Osteocyte (in vitro differentiated cells): ENCODE measurements around the gene ZXDA. TPM values are rescaled to one million over a fixed set of nuclear protein-coding genes. Genes with fewer than 3 reads are reported as not detected.

Source experiments
- DNase-seq: peaks from one replicate; pipeline ENCODE4 v3.0.0; 2021; ENCODE audit warnings: mixed read lengths; ENCODE audit not compliant: unreplicated experiment; ENCODE audit errors: extremely low spot score
- H3K27ac Mint-ChIP-seq: one replicate; pipeline ENCODE4 v1.8.0; 2021; ENCODE audit warnings: mild to moderate bottlenecking, mixed read lengths; ENCODE audit not compliant: unreplicated experiment
- H3K27me3 Mint-ChIP-seq: one replicate; pipeline ENCODE4 v1.8.0; 2021; ENCODE audit warnings: mixed read lengths; ENCODE audit not compliant: unreplicated experiment
- H3K36me3 Mint-ChIP-seq: one replicate; pipeline ENCODE4 v1.8.0; 2021; ENCODE audit warnings: mixed read lengths; ENCODE audit not compliant: unreplicated experiment
- H3K4me1 Mint-ChIP-seq: one replicate; pipeline ENCODE4 v1.8.0; 2021; ENCODE audit warnings: mixed read lengths; ENCODE audit not compliant: unreplicated experiment
- H3K4me3 Mint-ChIP-seq: one replicate; pipeline ENCODE4 v1.8.0; 2021; ENCODE audit warnings: mild to moderate bottlenecking, moderate library complexity, mixed read lengths; ENCODE audit not compliant: unreplicated experiment
- H3K9me3 Mint-ChIP-seq: one replicate; pipeline ENCODE4 v1.8.0; 2021; ENCODE audit warnings: mixed read lengths; ENCODE audit not compliant: unreplicated experiment
- CTCF ChIP-seq: fragments of 200-600 bp; sonication (generic); IDR thresholded peaks from 2 replicates; pipeline ENCODE4 v1.5.0; 2021; ENCODE audit warnings: antibody characterized with exemption, mild to moderate bottlenecking, moderate library complexity
- total RNA-seq: library from RNA; stranded (reverse); gene quantifications from 2 replicates; pipeline ENCODE4 v1.2.1, GENCODE V29; 2021

ZXDA gene
- total RNA-seq, 1 donor from 2014 or later, result not detected

GRCh38 chrX:57906790-57907189 lies 3.5 kb downstream of the ZXDA start:
- Mint-ChIP-seq H3K36me3 (no peaks in the 10 kb centered on the region), H3K4me3 (no peak overlapping the region), H3K27ac (no peak overlapping the region), H3K4me1 (no peaks in the 10 kb centered on the region), H3K27me3 (no peaks in the 10 kb centered on the region), H3K9me3 (peaks cover 43% of the 10 kb centered on the region)
- no peak for TF ChIP-seq CTCF
- DNase-seq, result no peak

GRCh38 chrX:57905141-57905540 lies 5.1 kb downstream of the ZXDA start:
- no peak for DNase-seq
- no peak for TF ChIP-seq CTCF
- Mint-ChIP-seq H3K27ac (no peak overlapping the region), H3K4me1 (no peaks in the 10 kb centered on the region), H3K27me3 (no peaks in the 10 kb centered on the region), H3K9me3 (peaks cover 35% of the 10 kb centered on the region), H3K36me3 (no peaks in the 10 kb centered on the region), H3K4me3 (no peak overlapping the region)

GRCh38 chrX:57904176-57904880 lies 5.9 kb downstream of the ZXDA start:
- no peak overlapping the region for H3K4me3 Mint-ChIP-seq
- no peak overlapping the region for H3K27ac Mint-ChIP-seq
- H3K36me3 Mint-ChIP-seq, result no peaks in the 10 kb centered on the region
- no peak for TF ChIP-seq CTCF
- no peak for DNase-seq
- H3K4me1 Mint-ChIP-seq, result no peaks in the 10 kb centered on the region
- peaks cover 35% of the 10 kb centered on the region for H3K9me3 Mint-ChIP-seq
- no peaks in the 10 kb centered on the region for H3K27me3 Mint-ChIP-seq

- H3K27me3 Mint-ChIP-seq, result no peaks in the 10 kb centered on the region
- H3K36me3 Mint-ChIP-seq, result no peaks in the 10 kb centered on the region
- peaks cover 47% of the 10 kb centered on the region for H3K9me3 Mint-ChIP-seq
- DNase-seq, result no peak
- H3K4me3 Mint-ChIP-seq, result no peak overlapping the region
- no peak for TF ChIP-seq CTCF
- H3K27ac Mint-ChIP-seq, result no peak overlapping the region
- no peaks in the 10 kb centered on the region for H3K4me1 Mint-ChIP-seq
Measured at GRCh38 chrX:57902633-57903032, 7.6 kb downstream of the ZXDA start.

- no peak overlapping the region for H3K4me3 Mint-ChIP-seq
- no peaks in the 10 kb centered on the region for H3K27me3 Mint-ChIP-seq
- peaks cover 56% of the 10 kb centered on the region for H3K9me3 Mint-ChIP-seq
- DNase-seq, result no peak
- no peak overlapping the region for H3K27ac Mint-ChIP-seq
- H3K36me3 Mint-ChIP-seq, result no peaks in the 10 kb centered on the region
- no peaks in the 10 kb centered on the region for H3K4me1 Mint-ChIP-seq
- no peak for TF ChIP-seq CTCF
Measured at GRCh38 chrX:57901466-57901865, 8.8 kb downstream of the ZXDA start.
